ENCODE results near the gene PKM.

- TF ChIP-seq CTCF (IDR thresholded peaks at IDR 0.05) (no peak), POLR2A (IDR thresholded peaks at IDR 0.05) (no peak)
Measured at GRCh38 chr15:72216079-72216478, 14.9 kb downstream of the PKM start.

Data from tibial nerve (tissue), 3 donors.